HL-60 (cell line): ENCODE data around the gene UNC45A.

Experiments
- GABPA ChIP-seq: IDR thresholded peaks from 2 replicates; pipeline ENCODE4 v1.6.1; 2012; ENCODE audit warnings: low read depth
- POLR2AphosphoS5 ChIP-seq: IDR thresholded peaks from 2 replicates; pipeline ENCODE4 v1.6.1; 2012; ENCODE audit warnings: low read depth
- TF ChIP-seq, protein P1 (sequence below): IDR thresholded peaks from one replicate; pipeline ENCODE4 v1.5.1; 2011; ENCODE audit warnings: low read length, control low read depth, inconsistent platforms; ENCODE audit not compliant: insufficient read depth
- TF ChIP-seq, protein P2 (sequence below): IDR thresholded peaks from 2 replicates; pipeline ENCODE4 v1.6.1; 2012; ENCODE audit warnings: low read depth; ENCODE audit not compliant: insufficient replicate concordance

GRCh38 chr15:90918835-90919234, 16.2 kb upstream of the UNC45A start:
- TF ChIP-seq, protein P1, sequence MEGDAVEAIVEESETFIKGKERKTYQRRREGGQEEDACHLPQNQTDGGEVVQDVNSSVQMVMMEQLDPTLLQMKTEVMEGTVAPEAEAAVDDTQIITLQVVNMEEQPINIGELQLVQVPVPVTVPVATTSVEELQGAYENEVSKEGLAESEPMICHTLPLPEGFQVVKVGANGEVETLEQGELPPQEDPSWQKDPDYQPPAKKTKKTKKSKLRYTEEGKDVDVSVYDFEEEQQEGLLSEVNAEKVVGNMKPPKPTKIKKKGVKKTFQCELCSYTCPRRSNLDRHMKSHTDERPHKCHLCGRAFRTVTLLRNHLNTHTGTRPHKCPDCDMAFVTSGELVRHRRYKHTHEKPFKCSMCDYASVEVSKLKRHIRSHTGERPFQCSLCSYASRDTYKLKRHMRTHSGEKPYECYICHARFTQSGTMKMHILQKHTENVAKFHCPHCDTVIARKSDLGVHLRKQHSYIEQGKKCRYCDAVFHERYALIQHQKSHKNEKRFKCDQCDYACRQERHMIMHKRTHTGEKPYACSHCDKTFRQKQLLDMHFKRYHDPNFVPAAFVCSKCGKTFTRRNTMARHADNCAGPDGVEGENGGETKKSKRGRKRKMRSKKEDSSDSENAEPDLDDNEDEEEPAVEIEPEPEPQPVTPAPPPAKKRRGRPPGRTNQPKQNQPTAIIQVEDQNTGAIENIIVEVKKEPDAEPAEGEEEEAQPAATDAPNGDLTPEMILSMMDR = no peak
- TF ChIP-seq POLR2AphosphoS5 (no peak), GABPA (no peak)
- TF ChIP-seq, protein P2, sequence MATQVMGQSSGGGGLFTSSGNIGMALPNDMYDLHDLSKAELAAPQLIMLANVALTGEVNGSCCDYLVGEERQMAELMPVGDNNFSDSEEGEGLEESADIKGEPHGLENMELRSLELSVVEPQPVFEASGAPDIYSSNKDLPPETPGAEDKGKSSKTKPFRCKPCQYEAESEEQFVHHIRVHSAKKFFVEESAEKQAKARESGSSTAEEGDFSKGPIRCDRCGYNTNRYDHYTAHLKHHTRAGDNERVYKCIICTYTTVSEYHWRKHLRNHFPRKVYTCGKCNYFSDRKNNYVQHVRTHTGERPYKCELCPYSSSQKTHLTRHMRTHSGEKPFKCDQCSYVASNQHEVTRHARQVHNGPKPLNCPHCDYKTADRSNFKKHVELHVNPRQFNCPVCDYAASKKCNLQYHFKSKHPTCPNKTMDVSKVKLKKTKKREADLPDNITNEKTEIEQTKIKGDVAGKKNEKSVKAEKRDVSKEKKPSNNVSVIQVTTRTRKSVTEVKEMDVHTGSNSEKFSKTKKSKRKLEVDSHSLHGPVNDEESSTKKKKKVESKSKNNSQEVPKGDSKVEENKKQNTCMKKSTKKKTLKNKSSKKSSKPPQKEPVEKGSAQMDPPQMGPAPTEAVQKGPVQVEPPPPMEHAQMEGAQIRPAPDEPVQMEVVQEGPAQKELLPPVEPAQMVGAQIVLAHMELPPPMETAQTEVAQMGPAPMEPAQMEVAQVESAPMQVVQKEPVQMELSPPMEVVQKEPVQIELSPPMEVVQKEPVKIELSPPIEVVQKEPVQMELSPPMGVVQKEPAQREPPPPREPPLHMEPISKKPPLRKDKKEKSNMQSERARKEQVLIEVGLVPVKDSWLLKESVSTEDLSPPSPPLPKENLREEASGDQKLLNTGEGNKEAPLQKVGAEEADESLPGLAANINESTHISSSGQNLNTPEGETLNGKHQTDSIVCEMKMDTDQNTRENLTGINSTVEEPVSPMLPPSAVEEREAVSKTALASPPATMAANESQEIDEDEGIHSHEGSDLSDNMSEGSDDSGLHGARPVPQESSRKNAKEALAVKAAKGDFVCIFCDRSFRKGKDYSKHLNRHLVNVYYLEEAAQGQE = no peak
